A549 treated with DMSO at 1 μM for 4 hours (cell line): Measurements from ENCODE around the gene CCDC183. TPM values are rescaled to one million over a fixed set of nuclear protein-coding genes. Genes with fewer than 3 reads are reported as not detected.

Experiments
- total RNA-seq: library from RNA; stranded (reverse); fragments of 200-300 nt; extraction: Qiagen RNA extraction; gene quantifications from 5 replicates; pipeline ENCODE4 v1.2.3, GENCODE V29; 2022; ENCODE audit warnings: low read depth

The CCDC183 gene
- total RNA-seq = 0.10 to 0.34 TPM (median 0.26 TPM) in 5 replicates

GRCh38 chr9:136796238-136796774 is at the start of gene CCDC183:
Gene CCDC183, plus strand, starts transcription at chr9:136796338. Its CDS starts 60 bp downstream, at chr9:136796398.

DNA sequence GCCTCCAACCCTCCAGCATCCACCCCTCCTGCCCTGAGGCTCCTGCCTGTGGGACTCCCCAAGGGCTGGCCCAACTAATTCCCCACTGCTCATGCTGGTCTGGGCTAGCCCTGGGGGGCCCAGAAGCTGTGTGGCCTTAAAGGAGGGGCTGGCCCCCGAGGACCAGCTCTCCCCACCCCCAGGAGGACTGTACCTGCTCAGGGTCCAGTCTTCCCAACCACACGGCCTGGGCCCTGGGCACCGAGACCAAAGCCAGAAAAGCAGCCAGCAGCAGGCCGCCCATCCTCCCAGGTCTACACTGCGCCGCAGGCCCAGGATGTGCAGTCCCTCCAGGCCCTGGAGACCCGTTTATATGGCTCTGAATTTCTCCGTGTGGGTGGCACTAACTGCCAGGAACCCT is 47.9 kb upstream of the CCDC183 start, which contains the start of gene LCN6:
Gene LCN6 (minus strand): TSS at position 325 of the 400 bp plus-strand sequence. CDS start 42 bp downstream, at position 283.

GRCh38 chr9:136764301-136764891 is 31.7 kb upstream of the CCDC183 start, which contains the start of gene LCN15:
Gene LCN15, minus strand, starts transcription at chr9:136764518. Its CDS starts 30 bp downstream, at chr9:136764488.

GRCh38 chr9:136790640-136791515 is 5.3 kb upstream of the CCDC183 start, which contains the start of gene TMEM141:
Gene TMEM141, plus strand, starts transcription at chr9:136791344. Its CDS starts 27 bp downstream, at chr9:136791371.

DNA sequence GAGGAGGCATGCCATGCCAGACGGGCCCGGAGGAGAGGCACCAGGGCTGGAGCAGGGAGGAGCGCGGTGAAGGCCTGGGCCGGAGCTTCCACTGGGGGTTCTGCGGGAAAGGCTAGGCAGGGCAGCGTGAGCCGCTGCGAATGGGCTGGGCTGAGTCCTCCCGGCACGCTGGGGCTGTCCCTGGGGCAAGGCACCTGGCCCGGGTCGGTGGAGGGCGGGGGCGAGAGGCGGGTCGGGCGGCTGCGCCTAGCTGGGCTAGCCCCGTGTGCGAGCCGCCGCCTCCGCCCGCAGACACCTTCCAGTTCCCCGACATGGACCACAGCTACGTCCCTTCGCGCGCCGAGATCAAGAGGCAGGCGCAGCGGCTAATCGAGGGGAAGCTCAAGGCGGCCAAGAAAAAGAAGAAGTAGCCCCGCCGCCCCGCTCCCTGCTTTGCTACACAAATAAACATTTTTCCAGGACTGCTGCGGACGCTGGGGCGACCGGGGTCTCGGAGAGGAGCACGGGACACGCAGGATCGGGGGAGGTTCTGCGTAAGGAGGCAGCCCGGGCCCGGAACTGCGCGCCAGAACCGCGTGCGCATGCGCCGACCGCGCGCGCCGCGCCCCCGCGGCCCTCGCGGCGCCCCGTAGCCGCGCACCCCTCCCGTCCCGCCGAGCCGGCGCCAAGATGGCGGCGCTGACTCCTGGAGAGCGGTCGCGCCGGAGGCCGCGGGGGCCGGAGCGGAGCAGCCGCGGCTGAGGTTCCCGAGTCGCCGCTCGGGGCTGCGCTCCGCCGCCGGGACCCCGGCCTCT is 11.3 kb downstream of the CCDC183 start, which contains the start of gene RABL6:
Gene RABL6 (plus strand): TSS at position 668 of the 794 bp plus-strand sequence. CDS start 249 bp downstream, outside the sequence.

DNA sequence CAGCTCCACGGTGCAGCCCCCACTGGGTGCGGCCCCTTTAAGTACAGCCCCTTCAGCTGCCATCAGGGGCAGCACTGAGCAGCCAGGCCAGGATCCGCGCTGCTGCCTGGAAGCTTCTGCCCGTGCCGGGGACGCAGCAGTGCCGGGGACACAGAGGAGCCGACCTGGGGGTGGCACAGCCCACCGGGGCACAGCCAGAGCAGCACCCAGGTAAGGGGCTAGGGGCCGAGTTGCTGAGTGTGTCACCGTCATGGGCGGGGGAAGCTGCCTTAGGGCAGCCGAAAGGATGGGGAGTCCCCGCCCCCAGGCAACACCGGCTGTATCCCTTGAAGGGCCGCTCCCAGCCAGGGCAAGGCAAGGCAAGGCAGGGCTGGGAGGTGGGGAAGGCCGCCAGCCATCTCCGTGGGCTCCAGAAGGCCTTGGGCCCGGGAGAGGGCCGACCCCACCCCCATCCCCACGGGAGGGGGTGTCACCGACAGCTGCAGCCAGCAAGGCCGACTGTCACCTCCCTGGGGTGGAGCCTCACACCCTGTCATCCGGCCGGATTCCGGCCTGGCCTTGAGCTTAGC is 46.3 kb downstream of the CCDC183 start, which contains the start of gene AJM1:
Gene AJM1 (plus strand): TSS at position 99 of the 569 bp plus-strand sequence. CDS start 1,937 bp downstream, outside the sequence.

DNA sequence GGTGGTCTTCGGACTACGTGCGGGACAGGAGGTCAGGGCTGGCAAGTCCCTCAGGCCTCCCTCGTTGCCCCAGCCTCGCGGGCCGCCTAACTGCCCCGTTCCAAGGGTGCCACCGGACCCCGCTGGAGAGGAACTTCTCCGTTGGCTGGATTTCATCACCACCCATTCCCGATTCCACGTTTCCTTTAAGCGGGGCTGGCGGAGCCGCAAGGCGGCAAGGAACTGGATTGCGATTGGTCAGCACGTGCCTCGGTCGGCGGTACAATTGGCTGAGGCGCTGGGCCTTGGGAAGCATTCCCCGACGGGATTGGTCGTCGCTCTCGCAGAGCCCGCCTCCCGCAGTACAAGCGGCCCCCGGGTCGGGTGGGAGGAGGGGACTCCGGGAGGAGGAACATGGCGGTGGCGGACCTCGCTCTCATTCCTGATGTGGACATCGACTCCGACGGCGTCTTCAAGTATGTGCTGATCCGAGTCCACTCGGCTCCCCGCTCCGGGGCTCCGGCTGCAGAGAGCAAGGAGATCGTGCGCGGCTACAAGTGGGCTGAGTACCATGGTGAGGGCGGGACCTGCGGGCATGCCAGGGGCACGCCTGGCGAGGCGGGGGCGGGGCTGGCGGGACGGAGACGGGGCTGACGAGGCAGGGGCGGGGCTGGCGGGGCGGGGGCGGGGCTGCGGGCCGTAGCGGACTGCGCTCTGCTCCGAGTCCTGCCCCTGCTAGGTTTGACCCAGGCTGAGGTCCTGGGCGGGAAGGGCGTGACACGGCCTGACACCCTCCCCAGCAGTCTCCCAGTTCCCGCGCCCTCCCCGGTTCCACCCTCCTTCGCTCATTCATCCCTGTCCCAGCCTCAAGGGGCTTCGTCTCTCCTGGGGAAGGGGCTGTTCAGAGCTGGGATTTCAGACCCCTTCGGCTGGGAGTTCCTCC is 53.2 kb downstream of the CCDC183 start, which contains the start of gene PHPT1:
Gene PHPT1 (plus strand): TSS at position 372 of the 922 bp plus-strand sequence. CDS start 22 bp downstream, at position 394.

DNA sequence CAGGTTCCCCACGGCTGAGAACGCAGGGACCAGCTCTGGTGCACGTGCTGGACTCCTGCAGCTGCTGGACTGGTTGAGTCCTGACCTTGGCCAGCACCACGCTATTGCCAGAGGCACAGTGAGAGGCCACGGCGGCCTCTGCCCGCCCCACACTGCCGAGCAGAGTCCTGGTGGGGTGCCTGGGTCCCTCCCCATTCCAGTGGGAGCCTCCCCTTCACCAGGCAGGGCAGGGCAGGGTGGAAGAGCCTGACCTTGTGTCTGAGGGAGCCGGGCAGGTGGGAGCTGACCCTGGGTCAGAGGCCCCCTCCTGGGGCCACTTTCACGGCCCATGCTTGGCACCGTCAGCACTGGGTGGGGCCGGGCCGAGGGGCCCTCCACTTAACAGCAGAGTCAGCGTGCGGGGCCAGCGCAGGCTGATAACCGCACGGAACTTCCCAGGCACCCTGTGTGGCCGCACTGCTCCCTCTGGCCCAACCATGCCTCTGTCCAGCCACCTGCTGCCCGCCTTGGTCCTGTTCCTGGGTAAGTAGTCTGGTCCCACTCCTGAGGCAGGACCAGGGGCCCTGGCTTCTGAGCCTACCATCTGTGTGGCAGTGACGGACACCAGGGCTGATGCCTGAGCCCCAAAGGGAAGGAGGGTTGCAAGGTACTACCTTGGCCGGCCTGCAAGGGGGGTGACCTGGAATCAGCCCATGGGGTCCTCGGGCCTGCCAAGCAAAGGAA is 56.0 kb downstream of the CCDC183 start, which contains the start of gene MAMDC4:
Gene MAMDC4 (plus strand): TSS at position 406 of the 723 bp plus-strand sequence. CDS start 71 bp downstream, at position 477.

Other genes starting within 250 kb of the CCDC183 start
- 41.7 to 60.0 TPM (median 50.7 TPM) in 5 replicates for gene EGFL7, start 133.4 kb upstream of the CCDC183 start, total RNA-seq
- 72.3 to 105 TPM (median 98.6 TPM) in 5 replicates for gene AGPAT2, start 108.9 kb upstream of the CCDC183 start, total RNA-seq
- 7.1 to 10.2 TPM (median 8.0 TPM) in 5 replicates for gene DIPK1B, start 83.8 kb upstream of the CCDC183 start, total RNA-seq
- gene LCN10, start 53.4 kb upstream of the CCDC183 start, total RNA-seq = not detected in 5 replicates
- not detected in 5 replicates for gene LCN6, start 47.8 kb upstream of the CCDC183 start, total RNA-seq
- gene LCN8, start 38.1 kb upstream of the CCDC183 start, total RNA-seq = not detected in 5 replicates
- not detected in 5 replicates for gene LCN15, start 31.8 kb upstream of the CCDC183 start, total RNA-seq
- gene TMEM141, start 5.0 kb upstream of the CCDC183 start, total RNA-seq = 64.9 to 72.6 TPM (median 70.3 TPM) in 5 replicates
- 65.6 to 91.8 TPM (median 82.0 TPM) in 5 replicates for gene RABL6, start 11.6 kb downstream of the CCDC183 start, total RNA-seq
- gene AJM1, start 46.1 kb downstream of the CCDC183 start, total RNA-seq = 3.2 to 4.8 TPM (median 3.8 TPM) in 5 replicates
- 270 to 314 TPM (median 281 TPM) in 5 replicates for gene PHPT1, start 53.1 kb downstream of the CCDC183 start, total RNA-seq
- gene MAMDC4, start 56.0 kb downstream of the CCDC183 start, total RNA-seq = 1.8 to 5.4 TPM (median 4.1 TPM) in 5 replicates
- 440 to 480 TPM (median 443 TPM) in 5 replicates for gene EDF1, start 70.0 kb downstream of the CCDC183 start, total RNA-seq
- gene TRAF2, start 90.2 kb downstream of the CCDC183 start, total RNA-seq = 42.4 to 76.5 TPM (median 63.8 TPM) in 5 replicates
- 67.1 to 97.1 TPM (median 91.2 TPM) in 5 replicates for gene FBXW5, start 148.4 kb downstream of the CCDC183 start, total RNA-seq
- 0.71 to 1.5 TPM (median 1.1 TPM) in 5 replicates for gene C8G, start 148.9 kb downstream of the CCDC183 start, total RNA-seq
- gene LCN12, start 155.9 kb downstream of the CCDC183 start, total RNA-seq = 0.95 to 1.9 TPM (median 1.4 TPM) in 5 replicates
- gene PTGDS, start 181.2 kb downstream of the CCDC183 start, total RNA-seq = 0.28 to 0.37 TPM (median 0.33 TPM) in 3 of 5 replicates, not detected in the others
- 0.02 to 0.10 TPM (median 0.05 TPM) in 3 of 5 replicates, not detected in the others for gene LCNL1, start 186.7 kb downstream of the CCDC183 start, total RNA-seq
- gene PAXX, start 196.1 kb downstream of the CCDC183 start, total RNA-seq = 44.8 to 86.6 TPM (median 72.0 TPM) in 5 replicates
- gene CLIC3, start 200.2 kb downstream of the CCDC183 start, total RNA-seq = 2.2 to 2.7 TPM (median 2.6 TPM) in 5 replicates
- gene ABCA2, start 231.9 kb downstream of the CCDC183 start, total RNA-seq = 19.3 to 29.0 TPM (median 25.8 TPM) in 5 replicates
- gene FUT7, start 235.8 kb downstream of the CCDC183 start, total RNA-seq = 0.12 TPM in 1 of 5 replicates, not detected in the others
- 43.4 to 83.2 TPM (median 74.9 TPM) in 5 replicates for gene NPDC1, start 249.8 kb downstream of the CCDC183 start, total RNA-seq